Calu3 (cell line): Measurements from ENCODE around the gene TBC1D9B. TPM values are rescaled to one million over a fixed set of nuclear protein-coding genes. Genes with fewer than 3 reads are reported as not detected.

Experiments used
- BruUV-seq: library from RNA; stranded (reverse); fragments of 400-500 nt; replicated peaks from 2 replicates; lab custom pipeline; 2021; lab: Mats Ljungman, UMichigan
- CTCF ChIA-PET: fragments of 300-600 bp; sonication (Branson Sonifier 250); formaldehyde crosslinking; loops from one replicate; lab custom pipeline; 2022; ENCODE audit warnings: antibody characterized with exemption; lab: Charles Lee
- DNase-seq: peaks from one replicate; pipeline ENCODE4 v3.0.0; 2022
- H3K27ac Mint-ChIP-seq: one replicate; pipeline ENCODE4 v1.8.0; 2022; ENCODE audit warnings: mixed read lengths; ENCODE audit not compliant: unreplicated experiment
- H3K27me3 Mint-ChIP-seq: one replicate; pipeline ENCODE4 v1.8.0; 2022; ENCODE audit warnings: mixed read lengths; ENCODE audit not compliant: unreplicated experiment
- H3K36me3 Mint-ChIP-seq: one replicate; pipeline ENCODE4 v1.8.0; 2022; ENCODE audit warnings: mild to moderate bottlenecking, moderate library complexity, mixed read lengths; ENCODE audit not compliant: insufficient read depth, unreplicated experiment
- H3K4me1 Mint-ChIP-seq: one replicate; pipeline ENCODE4 v1.8.0; 2022; ENCODE audit warnings: mild to moderate bottlenecking, low read depth, mixed read lengths; ENCODE audit not compliant: unreplicated experiment
- H3K4me3 Mint-ChIP-seq: one replicate; pipeline ENCODE4 v1.8.0; 2022; ENCODE audit warnings: mild to moderate bottlenecking, low read depth, moderate library complexity, mixed read lengths; ENCODE audit not compliant: unreplicated experiment
- H3K9me3 Mint-ChIP-seq: one replicate; pipeline ENCODE4 v1.8.0; 2022; ENCODE audit warnings: low read depth, mixed read lengths; ENCODE audit not compliant: unreplicated experiment
- intact Hi-C: fragments of 100-400 bp; cut with micrococcal nuclease; formaldehyde crosslinking; loops from one replicate; pipeline ENCODE4 v1.10.0; 2022; ENCODE audit not compliant: unreplicated experiment
- total RNA-seq: library from RNA; stranded (reverse); gene quantifications from 2 replicates; pipeline ENCODE4 v1.2.3, GENCODE V29; 2022
- TF ChIP-seq, protein P1 (sequence below): fragments of 200-600 bp; IDR thresholded peaks from one replicate; pipeline ENCODE4 v1.8.0; 2022; ENCODE audit warnings: antibody characterized with exemption; ENCODE audit not compliant: unreplicated experiment

TBC1D9B gene
- total RNA-seq, 1 experiment from 2014 or later, result 148 TPM

DNA sequence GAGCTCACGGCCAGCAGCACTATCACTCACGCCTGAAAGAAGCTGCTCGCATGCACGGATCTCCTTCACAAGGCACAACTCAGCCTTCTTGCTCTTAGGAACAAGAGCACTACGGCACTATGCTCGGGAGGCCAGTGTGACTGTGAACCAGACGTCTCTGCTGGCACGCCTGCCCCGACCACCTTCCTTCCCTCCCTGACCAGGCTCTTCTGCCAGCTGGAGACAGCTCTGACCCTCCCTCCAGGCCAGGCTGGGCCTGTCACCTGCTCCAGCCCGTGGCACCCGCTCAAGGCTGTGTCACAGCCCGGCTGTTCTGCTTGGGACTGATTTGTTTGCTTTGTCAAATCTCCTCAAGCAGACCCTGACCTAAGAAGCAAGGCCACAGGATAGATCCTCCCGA is 7.0 kb downstream of the TBC1D9B start:
- CTCF ChIA-PET, result interaction anchor here (0.6 kb wide), 1 partner anchor 798 kb away, joined by 3 read pairs; no protein-coding TSS in a partner anchor
- DNase-seq, result no peak
- TF ChIP-seq, protein P1, sequence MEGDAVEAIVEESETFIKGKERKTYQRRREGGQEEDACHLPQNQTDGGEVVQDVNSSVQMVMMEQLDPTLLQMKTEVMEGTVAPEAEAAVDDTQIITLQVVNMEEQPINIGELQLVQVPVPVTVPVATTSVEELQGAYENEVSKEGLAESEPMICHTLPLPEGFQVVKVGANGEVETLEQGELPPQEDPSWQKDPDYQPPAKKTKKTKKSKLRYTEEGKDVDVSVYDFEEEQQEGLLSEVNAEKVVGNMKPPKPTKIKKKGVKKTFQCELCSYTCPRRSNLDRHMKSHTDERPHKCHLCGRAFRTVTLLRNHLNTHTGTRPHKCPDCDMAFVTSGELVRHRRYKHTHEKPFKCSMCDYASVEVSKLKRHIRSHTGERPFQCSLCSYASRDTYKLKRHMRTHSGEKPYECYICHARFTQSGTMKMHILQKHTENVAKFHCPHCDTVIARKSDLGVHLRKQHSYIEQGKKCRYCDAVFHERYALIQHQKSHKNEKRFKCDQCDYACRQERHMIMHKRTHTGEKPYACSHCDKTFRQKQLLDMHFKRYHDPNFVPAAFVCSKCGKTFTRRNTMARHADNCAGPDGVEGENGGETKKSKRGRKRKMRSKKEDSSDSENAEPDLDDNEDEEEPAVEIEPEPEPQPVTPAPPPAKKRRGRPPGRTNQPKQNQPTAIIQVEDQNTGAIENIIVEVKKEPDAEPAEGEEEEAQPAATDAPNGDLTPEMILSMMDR, result no peak
- no peak overlapping the region for H3K27ac Mint-ChIP-seq
- no TSS peak for BruUV-seq
- no peaks in the 10 kb centered on the region for H3K27me3 Mint-ChIP-seq
- H3K4me1 Mint-ChIP-seq, result peaks cover 1% of the 10 kb centered on the region
- no peak overlapping the region for H3K4me3 Mint-ChIP-seq
- intact Hi-C loops, result no loop called here
- peaks cover 61% of the 10 kb centered on the region for H3K36me3 Mint-ChIP-seq
- no peaks in the 10 kb centered on the region for H3K9me3 Mint-ChIP-seq

- no peaks in the 10 kb centered on the region for H3K27me3 Mint-ChIP-seq
- no peaks in the 10 kb centered on the region for H3K9me3 Mint-ChIP-seq
- BruUV-seq, result no TSS peak
- H3K36me3 Mint-ChIP-seq, result peaks cover 57% of the 10 kb centered on the region
- no peak for DNase-seq
- TF ChIP-seq, protein P1, result no peak
- CTCF ChIA-PET, result no interaction called here
- no peak overlapping the region for H3K27ac Mint-ChIP-seq
- H3K4me1 Mint-ChIP-seq, result no peaks in the 10 kb centered on the region
- no peak overlapping the region for H3K4me3 Mint-ChIP-seq
- intact Hi-C loops, result no loop called here
Observed at GRCh38 chr5:179900206-179900605, 7.5 kb downstream of the TBC1D9B start.

DNA sequence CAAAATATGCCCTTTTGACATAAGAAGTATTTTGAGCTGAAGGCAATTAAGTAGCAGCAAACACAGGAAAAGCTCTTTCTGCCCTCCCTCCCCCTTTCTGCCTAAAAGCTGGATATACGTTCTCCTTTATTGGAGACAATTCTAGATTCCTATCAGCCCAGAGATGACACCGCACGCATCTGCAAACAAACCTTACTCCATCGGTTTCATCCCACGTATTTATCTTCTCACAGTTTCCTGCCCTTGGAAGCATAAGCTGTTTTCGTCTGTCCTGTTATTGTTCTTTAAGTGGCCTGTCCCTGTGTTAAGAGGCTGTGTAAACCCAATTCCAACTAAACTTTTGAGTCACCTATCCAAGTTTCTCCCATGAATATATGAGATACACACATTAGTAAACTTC is 11.8 kb downstream of the TBC1D9B start:
- CTCF ChIA-PET, result interaction anchor here (0.6 kb wide), 1 partner anchor 201 kb away, joined by 3 read pairs; no protein-coding TSS in a partner anchor
- intact Hi-C loops, result no loop called here
- Mint-ChIP-seq H3K4me1 (no peaks in the 10 kb centered on the region), H3K27me3 (no peaks in the 10 kb centered on the region), H3K9me3 (no peaks in the 10 kb centered on the region), H3K4me3 (no peak overlapping the region), H3K27ac (no peak overlapping the region), H3K36me3 (peaks cover 53% of the 10 kb centered on the region)
- no peak for DNase-seq
- BruUV-seq, result no TSS peak
- TF ChIP-seq, protein P1, result no peak

DNA sequence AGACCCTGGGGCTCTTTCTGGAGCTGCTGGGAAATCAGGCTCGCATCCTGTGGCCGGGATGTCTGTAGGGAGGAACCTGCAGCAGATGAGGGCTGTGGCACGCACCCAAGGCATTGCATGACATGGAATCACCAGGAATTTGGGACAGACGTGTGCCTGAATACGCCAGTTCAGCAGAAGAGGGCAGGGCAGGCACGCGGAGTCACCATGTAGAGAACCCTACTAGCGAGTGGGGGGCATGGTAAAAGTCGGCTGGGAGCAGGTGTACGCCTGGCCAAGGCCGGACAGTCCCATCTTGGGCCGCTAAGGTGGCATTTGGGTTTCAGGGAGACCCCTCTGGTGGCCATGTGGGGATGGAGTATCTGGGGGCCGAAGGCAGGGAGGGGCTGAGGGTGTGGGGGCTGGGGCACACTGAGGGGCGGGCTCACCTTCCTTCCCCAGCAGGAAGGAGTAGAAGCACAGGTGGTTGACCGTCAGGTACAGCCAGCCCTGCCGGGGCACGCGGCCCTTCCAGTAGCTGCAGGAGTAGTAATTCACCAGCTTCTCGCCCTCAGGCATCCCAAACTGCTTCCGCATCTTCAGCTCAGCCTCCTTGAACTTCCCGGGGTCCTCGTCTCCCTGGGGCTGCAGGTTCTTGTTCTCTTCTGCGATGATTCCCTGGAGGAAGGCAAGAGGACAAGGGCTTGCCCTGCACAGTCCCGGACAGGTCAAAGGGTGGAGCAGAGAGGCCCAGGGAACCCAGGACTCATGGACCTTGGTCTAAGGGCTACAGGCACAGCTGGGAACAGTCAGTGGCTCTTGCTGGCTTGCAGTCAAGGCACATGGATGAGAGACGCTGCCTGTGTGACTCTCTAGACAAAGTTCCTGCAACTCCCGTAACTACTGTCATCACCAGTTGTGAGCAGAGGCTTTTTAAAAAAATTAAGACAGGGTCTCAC is 13.5 kb downstream of the TBC1D9B start:
- TF ChIP-seq, protein P1, result no peak
- no peak for DNase-seq
- no peaks in the 10 kb centered on the region for H3K4me1 Mint-ChIP-seq
- H3K4me3 Mint-ChIP-seq, result no peak overlapping the region
- CTCF ChIA-PET, result no interaction called here
- peaks cover 48% of the 10 kb centered on the region for H3K36me3 Mint-ChIP-seq
- H3K27ac Mint-ChIP-seq, result no peak overlapping the region
- intact Hi-C loops, result no loop called here
- H3K9me3 Mint-ChIP-seq, result no peaks in the 10 kb centered on the region
- no TSS peak for BruUV-seq
- no peaks in the 10 kb centered on the region for H3K27me3 Mint-ChIP-seq
